Sigmoid colon (tissue), 4 donors: ENCODE data around the gene RNF113A.
"Not testable (repeated sequence)": the region's sequence is repeated elsewhere in the genome, so short reads cannot be mapped to it uniquely, and the experiment has no call there.

Experiments used
- EP300 ChIP-seq, 4 donors: sonication (generic); formaldehyde crosslinking; IDR thresholded peaks; one replicate each; pipeline ENCODE4 v1.6.1; 2017; ENCODE audit warnings: antibody characterized with exemption in 4 of 4
- TF ChIP-seq, protein P1 (sequence below), 4 experiments: fragments of 450-650 bp in 3 of 4; fragments of 200-600 bp in 1 of 4; IDR thresholded peaks; one replicate each; pipeline ENCODE4 v1.5.1; 2016 to 2019; ENCODE audit warnings: antibody characterized with exemption in 4 of 4, mild to moderate bottlenecking in 3 of 4, moderate library complexity in 2 of 4

DNA sequence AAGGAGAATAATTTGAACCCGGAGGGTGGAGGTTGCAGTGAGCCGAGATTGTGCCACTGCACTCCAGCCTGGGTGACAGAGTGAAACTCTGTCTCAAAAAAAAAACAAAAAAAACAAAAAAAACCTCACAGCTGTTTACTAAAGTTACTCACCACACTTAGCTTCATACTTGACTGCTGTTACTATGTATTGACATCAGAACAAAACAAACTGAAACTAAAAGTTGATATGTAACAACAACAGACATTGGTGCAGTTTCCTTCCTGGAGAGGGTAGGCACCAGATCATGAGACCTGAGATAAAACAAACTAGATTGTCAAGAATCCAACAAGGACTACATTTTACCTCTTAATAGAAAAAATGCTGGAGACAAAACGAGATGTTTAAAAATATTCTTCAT lies 49.8 kb downstream of the RNF113A start:
- TF ChIP-seq EP300 (IDR thresholded peaks at IDR 0.05), result not testable (repeated sequence)
- TF ChIP-seq, protein P1, sequence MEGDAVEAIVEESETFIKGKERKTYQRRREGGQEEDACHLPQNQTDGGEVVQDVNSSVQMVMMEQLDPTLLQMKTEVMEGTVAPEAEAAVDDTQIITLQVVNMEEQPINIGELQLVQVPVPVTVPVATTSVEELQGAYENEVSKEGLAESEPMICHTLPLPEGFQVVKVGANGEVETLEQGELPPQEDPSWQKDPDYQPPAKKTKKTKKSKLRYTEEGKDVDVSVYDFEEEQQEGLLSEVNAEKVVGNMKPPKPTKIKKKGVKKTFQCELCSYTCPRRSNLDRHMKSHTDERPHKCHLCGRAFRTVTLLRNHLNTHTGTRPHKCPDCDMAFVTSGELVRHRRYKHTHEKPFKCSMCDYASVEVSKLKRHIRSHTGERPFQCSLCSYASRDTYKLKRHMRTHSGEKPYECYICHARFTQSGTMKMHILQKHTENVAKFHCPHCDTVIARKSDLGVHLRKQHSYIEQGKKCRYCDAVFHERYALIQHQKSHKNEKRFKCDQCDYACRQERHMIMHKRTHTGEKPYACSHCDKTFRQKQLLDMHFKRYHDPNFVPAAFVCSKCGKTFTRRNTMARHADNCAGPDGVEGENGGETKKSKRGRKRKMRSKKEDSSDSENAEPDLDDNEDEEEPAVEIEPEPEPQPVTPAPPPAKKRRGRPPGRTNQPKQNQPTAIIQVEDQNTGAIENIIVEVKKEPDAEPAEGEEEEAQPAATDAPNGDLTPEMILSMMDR (IDR thresholded peaks at IDR 0.05), result not testable (repeated sequence)
